GM10248 (cell line): ENCODE measurements around the gene HDAC9.

Source experiments
- CTCF ChIA-PET: fragments of 300-600 bp; sonication (Branson Sonifier 250); formaldehyde crosslinking; extraction: SDS; loops from one replicate; lab custom pipeline; 2021; ENCODE audit warnings: antibody characterized with exemption; lab: Yijun Ruan, JAX
- POLR2A ChIA-PET: fragments of 350-650 bp; sonication (Branson Sonifier 250); formaldehyde crosslinking; extraction: SDS; loops from one replicate; lab custom pipeline; 2020; ENCODE audit warnings: antibody characterized with exemption; lab: Yijun Ruan, JAX
- DNase-seq: peaks from one replicate; pipeline ENCODE4 v3.0.0; 2012; ENCODE audit errors: extremely low spot score
- CTCF ChIP-seq: IDR thresholded peaks from 2 replicates; pipeline ENCODE4 v1.5.1; 2012; ENCODE audit warnings: mild to moderate bottlenecking, low read depth; ENCODE audit errors: extremely low read depth, missing control alignments, control extremely low read depth

Gene HDAC9

GRCh38 chr7:18488049-18488448 lies 7.5 kb upstream of the HDAC9 start:
- CTCF ChIA-PET = interaction anchor here (1.1 to 2.7 kb wide), 6 partner anchors 10 to 130 kb away, joined by 3 to 10 read pairs (median 8); no protein-coding TSS in a partner anchor

GRCh38 chr7:18489624-18490023 lies 5.9 kb upstream of the HDAC9 start:
- DNase-seq = no peak
- no peak for TF ChIP-seq CTCF
- ChIA-PET CTCF (interaction anchor here (1.6 to 2.7 kb wide), 4 partner anchors 10 to 103 kb away, joined by 5 to 10 read pairs (median 8); no protein-coding TSS in a partner anchor), POLR2A (no interaction called here)

More at GRCh38 chr7:18488049-18488448, 7.5 kb upstream of the HDAC9 start:
- POLR2A ChIA-PET = no interaction called here
- DNase-seq = no peak
- no peak for TF ChIP-seq CTCF

- CTCF ChIA-PET = interaction anchor here (0.9 kb wide), 1 partner anchor 44 kb away, joined by 3 read pairs; no protein-coding TSS in a partner anchor
Measured at GRCh38 chr7:18491871-18492270, 3.7 kb upstream of the HDAC9 start.

GRCh38 chr7:18494406-18494805 lies 1.1 kb upstream of the HDAC9 start:
- TF ChIP-seq CTCF = no peak
- no peak for DNase-seq
- CTCF ChIA-PET = interaction anchor here (1.0 to 7.4 kb wide), 7 partner anchors 14 to 142 kb away, joined by 3 to 58 read pairs (median 4); no protein-coding TSS in a partner anchor
- POLR2A ChIA-PET = interaction anchor here (1.9 kb wide), 1 partner anchor 12 kb away, joined by 7 read pairs; no protein-coding TSS in a partner anchor

More at GRCh38 chr7:18491871-18492270, 3.7 kb upstream of the HDAC9 start:
- POLR2A ChIA-PET = no interaction called here
- TF ChIP-seq CTCF = no peak
- no peak for DNase-seq

- DNase-seq = no peak
- POLR2A ChIA-PET = interaction anchor here (1.6 to 1.9 kb wide), 2 partner anchors 12 to 14 kb away, joined by 4 to 7 read pairs; no protein-coding TSS in a partner anchor
- CTCF ChIA-PET = interaction anchor here (1.2 to 7.4 kb wide), 12 partner anchors 14 to 143 kb away, joined by 3 to 58 read pairs (median 4); no protein-coding TSS in a partner anchor
- no peak for TF ChIP-seq CTCF
Measured at GRCh38 chr7:18494821-18495408, 634 bp upstream of the HDAC9 start.

- POLR2A ChIA-PET = interaction anchor here (1.6 to 1.9 kb wide), 2 partner anchors 10 to 13 kb away, joined by 4 to 7 read pairs; no protein-coding TSS in a partner anchor
- TF ChIP-seq CTCF = no peak
- CTCF ChIA-PET = interaction anchor here (0.9 to 7.4 kb wide), 15 partner anchors 12 to 144 kb away, joined by 3 to 58 read pairs (median 5); no protein-coding TSS in a partner anchor
- DNase-seq = no peak
Measured at GRCh38 chr7:18496341-18496700, 772 bp downstream of the HDAC9 start.
